ENCODE results near the gene HCST.
"Not testable (repeated sequence)": the region's sequence is repeated elsewhere in the genome, so short reads cannot be mapped to it uniquely, and the experiment has no call there.

Gene HCST

DNA sequence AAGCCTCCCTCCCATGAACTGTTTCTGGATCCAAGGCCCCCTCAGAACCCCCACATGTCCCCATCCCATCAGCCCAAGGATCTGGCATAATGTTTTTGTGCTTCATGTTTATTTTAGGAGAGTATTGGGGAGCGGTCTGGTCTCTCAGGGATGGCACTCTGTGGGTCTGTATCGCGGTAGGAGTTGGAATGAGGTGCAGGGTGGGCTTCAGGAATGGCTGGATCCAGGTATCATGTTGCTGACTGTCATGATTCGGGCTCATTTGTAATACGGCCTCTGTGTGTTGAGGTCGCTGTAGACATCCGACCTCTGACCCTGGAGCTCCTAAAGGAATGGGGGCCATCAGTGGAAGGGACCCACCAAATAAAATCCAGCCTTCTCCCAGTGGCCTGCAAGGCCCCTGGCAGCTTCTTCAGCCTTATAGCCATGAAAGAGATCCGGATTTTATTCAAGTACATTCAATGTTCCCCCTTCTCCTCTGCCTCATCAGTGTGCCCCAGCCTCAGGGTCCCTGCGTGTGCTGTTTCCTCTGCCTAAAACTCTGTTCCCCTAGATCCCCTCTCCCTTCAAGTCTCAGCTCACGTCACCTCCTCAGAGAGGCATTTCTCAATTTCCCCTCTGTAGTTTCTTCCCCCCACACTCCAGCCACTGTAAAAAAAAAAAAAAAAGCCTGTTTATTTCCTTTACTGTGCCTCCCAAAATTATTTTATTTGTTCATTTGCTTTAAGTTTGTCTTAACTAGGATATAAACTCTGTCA lies 2.2 kb downstream of the HCST start:
- DNase-seq (ENCODE audit: low spot score) = no peak

DNA sequence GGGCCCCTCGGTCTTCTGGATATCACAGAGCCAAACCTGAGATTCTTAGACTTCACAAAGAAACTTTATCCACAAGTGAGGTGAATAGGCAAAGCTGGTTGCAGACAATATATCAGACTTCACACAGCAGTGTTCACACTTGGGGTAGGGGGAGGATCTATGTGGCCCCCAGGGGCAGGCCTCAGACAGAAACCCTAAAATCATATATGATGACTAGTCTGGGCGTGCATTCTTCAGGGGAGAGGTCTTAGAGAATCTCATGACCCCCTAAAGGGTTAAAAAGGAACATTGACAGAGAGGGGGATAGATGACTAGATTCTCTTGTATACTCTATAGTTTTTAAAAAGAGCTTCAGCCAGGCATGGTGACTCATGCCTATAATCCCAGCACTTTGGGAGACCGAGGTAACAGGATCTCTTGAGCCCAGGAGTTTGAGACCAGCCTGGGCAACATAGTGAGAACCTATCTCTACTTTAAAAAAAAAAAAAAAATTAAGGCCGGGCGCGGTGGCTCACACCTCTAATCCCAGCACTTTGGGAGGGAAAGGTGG lies 2.9 kb downstream of the HCST start:
- no peak for DNase-seq (ENCODE audit: low spot score)

GRCh38 chr19:35907377-35907745 lies 5.0 kb downstream of the HCST start:
- DNase-seq (ENCODE audit: low spot score) = no peak

GRCh38 chr19:35908010-35908441 lies 5.7 kb downstream of the HCST start, which contains the start of gene TYROBP:
TYROBP (minus strand) TSS chr19:35908295; CDS start chr19:35908228, 67 bp downstream.
- DNase-seq (ENCODE audit: low spot score) = no peak

DNA sequence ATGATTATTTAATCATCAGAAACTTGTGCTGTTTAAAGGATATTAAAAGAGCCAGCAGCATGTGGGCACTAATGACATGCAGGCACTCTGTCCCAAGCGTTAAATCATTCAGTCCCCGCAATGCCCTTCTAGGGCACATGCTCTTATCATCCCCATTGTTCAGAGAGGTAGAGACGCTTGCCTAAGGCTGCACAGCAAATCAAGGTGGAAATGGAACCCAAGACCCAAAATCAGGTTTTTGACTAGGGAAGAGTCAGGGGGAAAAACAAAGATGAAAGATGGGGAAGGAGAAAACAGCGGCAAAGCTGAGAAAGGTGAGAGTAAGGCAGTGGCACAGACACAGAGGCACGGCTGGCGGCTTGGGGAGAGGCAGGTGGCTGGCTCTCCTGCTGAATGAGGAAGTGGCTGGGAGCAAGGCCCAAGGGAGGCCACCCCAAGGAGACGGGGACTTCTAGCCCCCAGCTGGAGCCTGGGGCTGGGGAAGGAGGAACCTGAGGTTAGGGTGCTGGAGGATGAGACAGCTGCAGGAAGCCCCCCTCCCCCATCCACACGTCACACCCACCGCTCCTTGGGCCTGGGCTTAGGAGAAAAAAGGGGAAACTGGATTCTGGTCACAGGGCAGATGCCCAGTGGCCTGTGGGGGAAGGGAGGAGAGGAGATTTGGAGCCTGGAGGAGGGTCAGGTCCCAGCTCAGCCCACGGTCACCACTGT lies 6.8 kb downstream of the HCST start:
- DNase-seq (ENCODE audit: low spot score) = no peak

- no peak for DNase-seq (ENCODE audit: low spot score)
Observed at GRCh38 chr19:35909684-35910035, 7.3 kb downstream of the HCST start.

DNA sequence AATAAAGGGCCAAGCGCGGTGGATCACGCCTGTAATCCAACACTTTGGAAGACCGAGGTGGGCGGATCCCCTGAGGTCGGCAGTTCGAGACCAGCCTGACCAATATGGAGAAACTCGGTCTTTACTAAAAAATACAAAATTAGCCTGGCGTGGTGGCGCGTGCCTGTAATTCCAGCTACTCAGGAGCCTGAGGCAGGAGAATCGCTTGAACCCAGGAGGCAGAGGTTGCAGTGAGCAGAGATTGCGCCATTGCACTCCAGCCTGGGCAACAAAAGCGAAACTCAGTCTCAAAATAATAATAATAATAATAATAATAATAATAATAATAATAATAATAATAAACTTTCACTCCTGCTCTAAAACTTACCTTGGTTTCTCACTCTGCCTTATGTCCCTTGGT lies 8.0 kb downstream of the HCST start:
- DNase-seq (ENCODE audit: low spot score) = not testable (repeated sequence)

GRCh38 chr19:35911173-35911572 lies 8.8 kb downstream of the HCST start:
- no peak for DNase-seq (ENCODE audit: low spot score)

GRCh38 chr19:35911790-35912189 lies 9.5 kb downstream of the HCST start:
- DNase-seq (ENCODE audit: low spot score) = no peak

DNA sequence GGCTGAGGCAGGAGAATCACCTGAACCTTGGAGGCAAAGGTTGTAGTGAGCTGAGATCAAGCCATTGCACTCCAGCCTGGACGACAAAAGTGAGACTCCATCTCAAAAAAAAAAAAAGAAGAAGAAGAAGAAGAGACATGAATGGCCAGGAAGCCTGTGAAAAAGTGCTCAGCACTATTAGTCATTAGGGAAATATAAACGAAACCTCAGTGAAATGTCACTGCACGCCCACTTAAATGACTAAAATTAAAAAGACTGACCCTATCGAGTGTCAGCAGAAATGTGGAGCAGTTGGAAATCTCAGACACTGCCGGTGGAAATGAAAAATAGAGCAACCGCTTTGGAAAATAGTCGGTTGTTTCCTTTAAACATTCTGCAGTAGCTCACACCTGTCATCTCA lies 11.3 kb downstream of the HCST start:
- DNase-seq (ENCODE audit: low spot score) = no peak

DNA sequence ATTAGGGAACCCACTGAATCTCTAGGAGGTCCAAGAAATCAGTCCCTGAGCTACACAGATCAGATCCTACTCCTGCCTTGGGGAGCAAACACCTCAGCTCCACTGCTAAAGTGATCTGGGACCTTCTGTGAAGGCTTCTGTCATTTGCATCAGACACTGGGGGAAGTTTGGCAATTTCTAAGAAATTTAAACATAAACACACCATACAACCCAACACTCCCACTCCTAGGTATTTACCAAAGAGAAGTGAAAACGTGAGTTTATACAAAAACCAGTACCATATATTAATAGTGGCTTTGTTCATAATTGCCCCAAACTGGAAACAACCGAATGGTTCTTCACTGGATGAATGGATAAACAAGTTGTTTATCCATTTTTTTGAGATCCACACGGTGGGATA lies 13.1 kb downstream of the HCST start:
- no peak for DNase-seq (ENCODE audit: low spot score)

DNA sequence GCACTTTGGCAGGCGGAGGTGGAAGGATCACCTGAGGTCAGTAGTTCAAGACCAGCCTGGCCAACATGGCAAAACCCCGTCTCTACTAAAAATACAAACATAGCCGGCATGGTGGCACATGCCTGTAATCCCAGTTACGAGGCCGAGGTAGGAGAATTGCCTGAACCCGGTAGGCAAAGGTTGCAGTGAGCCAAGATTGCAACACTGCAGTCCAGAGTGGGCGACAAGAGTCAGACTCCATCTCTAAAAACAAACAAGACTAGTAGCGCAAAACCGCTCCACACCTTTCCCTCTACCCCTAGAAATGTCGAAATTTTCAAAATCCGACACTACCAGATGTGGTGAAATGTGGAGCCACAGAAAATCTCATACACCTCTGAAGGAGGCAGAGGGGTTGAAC lies 17.0 kb downstream of the HCST start:
- no peak for DNase-seq (ENCODE audit: low spot score)

DNA sequence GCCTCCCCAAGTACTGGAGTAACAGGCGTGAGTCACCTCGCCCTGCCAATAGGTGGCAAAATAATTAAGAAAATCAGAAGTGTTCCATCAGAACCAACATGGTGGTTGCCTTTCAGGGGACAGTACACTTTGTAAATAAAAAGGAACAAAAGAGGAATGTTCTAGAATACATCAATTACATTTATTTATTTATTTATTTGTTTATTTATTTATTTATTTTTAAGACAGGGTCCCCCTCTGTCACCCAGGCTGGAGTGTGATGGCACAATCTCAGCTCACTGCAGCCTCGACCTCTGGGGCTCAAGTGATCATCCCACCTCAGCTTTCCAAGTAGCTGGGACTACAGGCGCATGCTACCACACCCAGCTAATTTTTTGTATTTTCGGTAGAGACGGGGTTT lies 18.7 kb downstream of the HCST start:
- DNase-seq (ENCODE audit: low spot score) = no peak

DNA sequence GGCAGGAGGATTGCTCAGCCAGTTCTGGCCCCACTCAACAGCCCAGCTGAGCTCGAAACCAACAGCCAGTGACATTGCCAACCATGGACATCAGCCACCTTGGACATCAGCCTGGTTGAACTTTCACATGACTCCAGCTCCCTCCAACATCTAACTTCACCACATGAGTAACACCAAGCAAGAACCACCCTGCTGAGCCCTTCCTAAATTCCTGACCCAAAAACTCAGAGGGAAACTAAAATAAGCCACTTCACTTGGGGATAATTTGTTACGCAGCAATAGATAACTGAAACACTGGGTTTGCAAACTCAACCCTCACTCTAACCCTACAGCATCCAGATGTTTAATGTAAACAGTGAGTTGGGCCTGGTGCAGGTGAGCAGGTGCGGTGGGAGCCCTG lies 23.2 kb downstream of the HCST start:
- DNase-seq (ENCODE audit: low spot score) = no peak

GRCh38 chr19:35928507-35928906 lies 26.2 kb downstream of the HCST start:
- no peak for DNase-seq (ENCODE audit: low spot score)

GRCh38 chr19:35929876-35930275 lies 27.5 kb downstream of the HCST start:
- no peak for DNase-seq (ENCODE audit: low spot score)

DNA sequence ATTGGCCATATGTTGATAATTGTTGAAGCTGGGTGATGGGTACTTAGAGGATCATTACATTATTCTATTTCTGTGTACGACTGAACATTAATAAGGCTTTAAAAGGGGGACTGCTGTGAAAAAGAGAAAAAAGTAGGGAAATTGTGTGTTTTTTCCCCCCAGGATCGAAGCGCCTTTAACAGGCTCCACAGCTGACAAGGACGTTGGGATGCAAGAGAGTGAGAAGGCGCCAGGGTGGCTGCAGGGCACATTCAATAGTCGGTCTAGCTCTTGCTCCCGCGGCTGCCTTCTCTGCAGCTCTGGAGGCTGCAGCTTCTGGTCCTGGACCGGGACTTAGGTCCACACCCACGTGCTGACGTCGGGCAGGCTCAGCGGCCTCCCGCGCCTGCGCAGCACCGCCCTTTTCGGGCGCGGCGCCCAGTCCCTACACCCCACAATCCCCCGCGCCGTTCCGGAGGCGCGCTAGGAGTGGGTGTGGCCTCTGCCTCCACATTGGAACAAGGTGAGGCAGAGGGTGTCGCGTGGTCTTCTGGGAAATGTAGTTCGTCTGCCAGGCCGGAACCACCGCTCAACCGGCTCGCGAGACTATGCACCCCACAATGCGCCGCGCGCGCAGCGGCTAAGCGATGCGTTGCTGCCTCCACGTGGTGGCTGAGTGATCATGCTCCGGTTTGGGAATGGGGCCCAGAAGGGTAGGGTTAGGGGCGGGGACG lies 29.0 kb downstream of the HCST start:
- peak; percentile 99 for DNase-seq (ENCODE audit: low spot score)

GRCh38 chr19:35931874-35932202 lies 29.5 kb downstream of the HCST start:
- no peak for DNase-seq (ENCODE audit: low spot score)

DNA sequence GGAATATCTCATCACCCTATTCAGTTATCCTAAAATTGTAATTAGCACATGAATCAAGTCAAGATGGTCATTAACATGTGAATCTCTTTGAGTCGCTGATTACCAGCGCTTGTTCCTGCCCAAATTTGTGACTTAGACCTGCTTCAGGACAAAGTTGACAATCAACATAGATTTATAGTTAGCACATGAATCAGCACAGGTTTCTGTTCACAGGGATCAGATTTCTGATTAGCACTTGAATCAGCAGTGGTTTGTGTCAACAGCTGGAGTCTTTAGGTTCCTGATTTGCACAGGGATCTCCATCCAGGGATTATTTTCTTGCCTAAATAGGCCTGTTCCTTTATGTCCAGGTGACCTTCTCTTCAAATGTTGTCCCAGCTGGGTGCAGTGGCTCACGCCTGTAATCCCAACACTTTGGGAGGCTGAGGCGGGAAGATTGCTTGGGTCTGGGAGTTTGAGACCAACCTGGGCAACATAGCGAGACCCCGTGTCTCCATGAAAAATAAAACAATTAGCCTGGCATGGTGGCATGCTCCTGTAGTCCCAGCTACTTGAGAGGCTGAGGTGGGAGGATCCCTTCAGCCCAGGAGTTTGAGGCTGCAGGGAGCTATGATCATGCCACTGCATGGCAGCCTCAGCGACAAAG lies 30.1 kb downstream of the HCST start:
- DNase-seq (ENCODE audit: low spot score) = no peak

DNA sequence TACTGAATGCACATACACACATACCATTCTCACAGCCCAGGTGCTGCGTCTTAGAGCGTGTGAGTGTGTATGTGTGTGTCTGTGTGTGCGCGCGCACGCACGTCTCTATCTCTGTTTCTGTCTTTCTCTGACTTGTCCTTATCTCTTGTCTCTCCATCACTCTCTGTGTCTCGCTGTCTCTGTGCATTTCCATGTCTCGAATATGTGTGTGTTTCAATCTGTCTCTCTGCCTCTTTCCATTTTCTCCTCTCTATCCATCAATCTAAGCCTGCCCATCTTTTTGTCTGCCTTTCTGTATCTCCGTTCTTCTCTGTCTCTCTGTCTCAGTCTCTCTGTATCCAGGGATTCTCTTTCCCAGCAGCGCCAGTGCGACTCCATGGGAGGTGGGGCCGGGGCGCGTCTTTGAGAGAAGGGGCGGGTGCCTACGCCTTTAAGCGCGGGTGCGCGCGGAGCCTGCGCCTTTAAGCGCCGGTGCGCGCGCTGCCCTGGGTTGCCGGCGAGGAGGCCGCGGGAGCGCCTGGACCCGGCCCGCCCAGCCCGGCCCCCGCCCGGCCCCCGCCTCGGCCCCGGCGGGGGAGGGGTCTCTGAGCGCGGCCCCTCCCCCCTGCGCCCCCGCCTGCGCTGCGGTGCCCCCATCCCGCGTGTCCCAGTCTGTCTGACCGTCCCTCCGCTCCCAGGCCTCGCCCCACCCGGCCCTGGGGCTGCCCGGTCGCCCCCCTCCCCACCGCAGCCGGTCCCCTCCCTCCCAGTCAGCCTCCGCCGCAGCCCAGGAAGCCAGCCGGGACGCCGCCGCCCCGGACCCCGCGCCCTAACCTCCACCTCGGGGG lies 33.8 kb downstream of the HCST start, which contains the start of gene LRFN3:
Gene LRFN3, plus strand, starts transcription at position 464 of the 827 bp plus-strand sequence. CDS start 3,052 bp downstream, outside the sequence.
- peak; percentile 94 for DNase-seq (ENCODE audit: low spot score)

GRCh38 chr19:35936738-35937268 lies 34.5 kb downstream of the HCST start:
- no peak for DNase-seq (ENCODE audit: low spot score)

Measured in D341Med (cell line).